ENCODE results near the gene PLP2. TPM values are rescaled to one million over a fixed set of nuclear protein-coding genes. Genes with fewer than 3 reads are reported as not detected.
"Not testable (repeated sequence)": the region's sequence is repeated elsewhere in the genome, so short reads cannot be mapped to it uniquely, and the experiment has no call there.

The PLP2 gene, protein sequence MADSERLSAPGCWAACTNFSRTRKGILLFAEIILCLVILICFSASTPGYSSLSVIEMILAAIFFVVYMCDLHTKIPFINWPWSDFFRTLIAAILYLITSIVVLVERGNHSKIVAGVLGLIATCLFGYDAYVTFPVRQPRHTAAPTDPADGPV
- polyA plus RNA-seq (2013, experiment 1 of 2; ENCODE audit: insufficient read length), result 272 TPM
- 175 TPM for polyA plus RNA-seq (2013, experiment 2 of 2; ENCODE audit: insufficient read length)

DNA sequence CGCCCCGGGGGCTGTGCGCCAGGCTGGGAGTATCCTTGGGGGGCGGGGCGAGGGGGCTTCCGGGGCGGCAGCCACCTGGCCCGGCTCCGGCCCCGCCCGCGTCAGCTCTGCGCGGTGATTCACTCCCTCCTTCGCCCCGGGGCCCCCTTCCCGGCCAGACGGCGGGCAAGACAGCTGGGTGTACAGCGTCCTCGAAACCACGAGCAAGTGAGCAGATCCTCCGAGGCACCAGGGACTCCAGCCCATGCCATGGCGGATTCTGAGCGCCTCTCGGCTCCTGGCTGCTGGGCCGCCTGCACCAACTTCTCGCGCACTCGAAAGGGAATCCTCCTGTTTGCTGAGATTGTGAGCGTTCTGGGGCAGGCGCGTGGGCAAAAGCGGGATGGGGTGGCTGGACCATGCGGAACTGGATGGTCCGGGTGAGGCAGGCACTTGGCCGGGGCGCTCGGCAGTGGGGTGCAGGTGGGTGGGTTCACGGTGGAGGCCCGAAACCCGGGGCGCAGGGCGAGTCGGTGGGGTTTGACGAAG lies at the start of gene PLP2:
Gene PLP2 (plus strand): TSS at position 147 of the 528 bp plus-strand sequence. CDS start 103 bp downstream, at position 250.
- peak; percentile 59 for DNase-seq

DNA sequence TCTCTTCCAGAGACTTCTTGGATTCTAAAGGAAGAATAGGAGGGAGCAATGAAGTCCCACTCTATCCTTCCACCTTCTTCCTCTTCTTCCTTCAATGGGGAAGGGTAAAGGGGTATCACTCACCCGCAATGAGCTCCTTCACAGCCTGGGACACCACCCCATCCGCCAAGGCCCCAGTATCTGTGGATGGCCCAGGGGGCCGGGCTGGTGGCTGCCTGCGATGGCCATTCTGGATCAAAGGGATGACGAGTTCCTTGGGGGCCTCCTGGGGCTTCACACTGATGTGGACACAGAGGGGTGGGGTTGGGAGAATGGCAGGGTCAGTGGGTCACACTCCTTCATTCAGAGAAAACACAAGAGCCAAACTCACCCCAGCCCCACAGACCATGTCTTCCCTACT lies 49.2 kb upstream of the PLP2 start:
- no peak for DNase-seq

DNA sequence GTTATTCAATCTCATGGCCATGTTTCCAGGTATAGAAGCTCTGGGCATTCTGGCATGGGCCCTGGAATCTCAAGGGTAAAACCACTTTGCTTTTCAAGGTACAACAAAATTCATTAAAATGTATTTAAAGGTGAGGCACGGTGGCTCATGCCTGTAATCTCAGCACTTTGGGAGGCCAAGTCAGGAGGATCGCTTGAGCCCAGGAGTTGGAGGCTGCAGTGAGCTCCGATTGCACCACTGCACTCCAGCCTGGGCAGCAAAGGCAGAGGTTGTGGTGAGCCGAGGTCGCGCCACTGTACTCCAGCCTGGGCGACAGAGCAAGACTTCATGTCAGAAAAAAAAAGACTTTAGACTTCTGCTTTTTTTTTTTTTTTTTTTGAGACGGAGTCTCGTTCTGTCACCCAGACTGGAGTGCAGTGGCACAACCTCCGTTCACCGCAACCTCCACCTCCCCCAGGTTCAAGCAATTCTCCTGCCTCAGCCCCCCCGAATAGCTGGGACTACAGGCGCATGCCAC lies 43.9 kb upstream of the PLP2 start:
- not testable (repeated sequence) for DNase-seq

DNA sequence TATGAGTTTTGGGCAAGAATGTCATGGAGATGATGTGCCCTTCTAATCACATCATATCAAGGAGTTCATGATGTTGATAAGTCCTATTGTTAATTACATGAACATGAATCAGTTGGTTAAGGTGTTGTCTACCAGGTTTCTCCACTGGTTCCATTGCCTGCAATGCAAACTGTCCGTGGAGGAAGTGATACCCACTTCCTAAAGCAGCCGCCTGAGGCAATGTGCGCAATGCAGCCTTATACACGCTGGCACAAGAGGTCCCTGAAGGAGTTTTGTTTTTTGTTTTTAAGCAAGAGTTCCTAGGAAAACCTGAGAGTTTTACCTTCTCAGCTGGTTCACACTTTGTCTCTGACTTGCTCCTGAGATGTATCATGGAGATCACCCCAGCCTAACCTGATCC lies 42.3 kb upstream of the PLP2 start:
- no peak for DNase-seq

DNA sequence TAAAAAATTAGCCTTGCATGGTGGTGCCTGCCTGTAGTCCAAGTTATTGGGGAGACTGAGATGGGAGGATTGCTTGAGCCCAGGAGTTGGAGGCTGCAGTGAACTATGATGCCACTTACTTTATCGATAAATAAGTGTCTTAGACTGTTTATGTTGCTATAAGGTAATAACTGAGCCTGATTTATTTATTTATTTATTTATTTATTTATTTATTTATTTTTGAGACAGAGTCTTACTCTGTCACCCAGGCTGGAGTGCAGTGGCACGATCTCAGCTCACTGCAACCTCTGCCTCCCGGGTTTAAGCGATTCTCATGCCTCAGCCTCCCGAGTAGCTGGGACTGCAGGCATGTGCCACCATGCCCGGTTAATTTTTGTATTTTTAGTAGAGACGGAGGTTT lies 39.4 kb upstream of the PLP2 start:
- DNase-seq, result not testable (repeated sequence)

DNA sequence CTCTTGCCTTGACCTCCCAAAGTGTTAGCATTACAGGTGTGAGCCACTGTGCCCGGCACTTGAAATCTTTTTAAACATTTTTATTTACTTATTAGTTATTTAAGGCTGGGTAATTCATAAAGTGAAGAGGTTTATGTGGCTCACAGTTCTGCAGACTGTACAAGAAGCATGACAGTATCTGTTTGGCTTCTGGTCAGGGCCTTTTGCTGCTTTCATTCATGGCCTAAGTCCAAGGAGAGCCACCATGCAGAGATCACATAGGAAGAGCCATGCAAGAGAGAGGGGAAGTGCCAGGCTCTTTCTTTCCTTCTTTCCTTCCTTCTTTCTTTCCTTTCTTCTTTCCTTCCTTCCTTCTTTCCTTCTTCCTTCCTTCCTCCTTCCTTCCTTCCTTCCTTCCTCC lies 37.9 kb upstream of the PLP2 start:
- no peak for DNase-seq

DNA sequence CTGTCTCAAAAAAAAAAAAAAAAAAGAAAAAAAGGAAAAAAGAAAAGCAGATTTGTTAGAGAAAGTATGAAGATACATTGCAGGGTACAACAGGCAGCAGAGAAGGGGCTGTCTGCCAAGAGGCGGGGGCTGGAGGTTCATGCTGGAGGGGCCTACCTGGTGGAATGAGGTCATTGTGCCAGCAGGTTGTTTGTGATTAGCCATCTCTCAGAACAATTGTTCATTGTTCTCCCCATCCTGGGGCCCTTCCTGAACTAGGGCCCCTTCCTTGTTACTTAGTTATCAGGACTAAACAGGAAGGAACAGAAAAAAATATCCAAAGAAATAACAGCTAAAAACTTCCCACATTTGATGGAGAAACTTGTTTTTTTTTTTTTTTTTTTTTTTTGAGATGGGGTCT lies 34.2 kb upstream of the PLP2 start:
- no peak for DNase-seq

DNA sequence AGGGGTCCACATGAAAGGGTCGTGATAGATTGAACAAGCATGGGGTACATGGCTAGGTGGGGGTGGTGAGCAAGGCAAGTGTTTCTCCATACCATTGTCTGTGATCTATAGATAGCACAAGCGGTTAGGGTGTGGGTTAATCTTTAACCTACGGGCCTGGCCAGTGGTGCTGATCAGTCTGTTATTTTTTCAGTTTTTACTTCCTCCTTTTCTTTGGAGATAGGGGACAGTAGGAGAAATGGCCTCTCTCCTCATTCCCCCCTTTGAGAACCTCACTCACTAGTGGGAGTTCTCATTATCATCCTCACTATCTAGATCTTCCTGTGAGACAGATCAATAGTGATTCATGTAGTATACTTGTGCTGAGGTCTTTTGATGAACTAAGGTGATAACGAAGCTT lies 32.0 kb upstream of the PLP2 start:
- no peak for DNase-seq

DNA sequence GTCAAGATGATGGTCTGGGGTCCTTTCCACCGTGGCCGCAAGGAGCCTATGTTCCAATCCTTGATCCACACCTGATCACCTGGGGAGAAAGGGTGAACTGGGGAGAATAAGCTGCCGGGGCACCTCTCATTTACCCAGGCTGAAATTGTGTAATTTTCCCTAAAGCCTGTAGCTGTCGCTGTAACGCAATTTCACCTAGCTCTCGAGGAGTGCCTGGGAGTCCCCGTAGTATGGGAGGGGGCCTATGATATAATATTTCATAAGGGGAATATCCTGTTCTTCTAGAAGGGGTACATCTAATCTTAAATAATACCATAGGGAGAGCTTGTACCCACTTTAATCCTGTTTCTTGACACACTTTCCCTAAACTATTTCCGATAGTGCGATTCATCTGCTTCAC lies 29.4 kb upstream of the PLP2 start:
- not testable (repeated sequence) for DNase-seq

DNA sequence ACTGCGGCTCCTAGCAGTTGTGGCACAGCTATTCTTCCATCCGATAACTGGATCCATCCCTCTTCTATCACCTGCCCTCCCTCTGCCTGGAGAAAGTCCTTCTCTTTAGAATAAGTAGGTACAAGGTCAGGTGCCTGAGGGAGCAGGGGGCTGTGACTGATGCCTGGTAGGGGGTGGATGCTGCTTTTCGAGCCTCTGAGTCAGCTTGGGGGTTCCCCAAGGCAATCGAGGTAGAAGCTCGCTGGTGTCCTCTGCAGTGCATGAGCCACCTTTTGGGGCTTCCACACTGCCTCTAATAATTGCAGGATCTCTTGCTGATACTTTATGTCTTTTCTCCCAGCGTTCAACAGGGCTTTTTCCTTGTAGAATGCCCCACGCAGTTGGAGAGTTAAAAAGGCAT lies 28.5 kb upstream of the PLP2 start:
- not testable (repeated sequence) for DNase-seq

DNA sequence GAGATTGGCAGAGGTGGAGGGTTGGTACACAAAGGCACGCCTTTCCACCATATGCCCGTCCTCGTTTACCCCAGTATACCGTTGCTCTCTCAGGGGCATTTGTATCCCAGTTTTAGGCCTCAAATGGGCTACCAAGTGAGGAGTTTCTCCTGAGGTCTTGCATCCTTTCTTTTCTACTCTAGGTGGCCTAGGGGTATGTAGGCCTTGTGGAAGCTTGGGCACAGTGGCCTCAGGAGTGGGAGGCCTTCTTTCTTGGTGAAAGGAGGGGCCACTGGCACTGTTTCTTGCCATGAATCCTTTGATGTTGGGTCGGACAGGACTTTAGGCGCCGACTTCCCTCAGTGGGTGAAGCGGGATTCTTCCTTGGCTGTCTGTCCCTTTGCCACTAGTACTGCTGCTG lies 24.4 kb upstream of the PLP2 start:
- DNase-seq, result no peak

DNA sequence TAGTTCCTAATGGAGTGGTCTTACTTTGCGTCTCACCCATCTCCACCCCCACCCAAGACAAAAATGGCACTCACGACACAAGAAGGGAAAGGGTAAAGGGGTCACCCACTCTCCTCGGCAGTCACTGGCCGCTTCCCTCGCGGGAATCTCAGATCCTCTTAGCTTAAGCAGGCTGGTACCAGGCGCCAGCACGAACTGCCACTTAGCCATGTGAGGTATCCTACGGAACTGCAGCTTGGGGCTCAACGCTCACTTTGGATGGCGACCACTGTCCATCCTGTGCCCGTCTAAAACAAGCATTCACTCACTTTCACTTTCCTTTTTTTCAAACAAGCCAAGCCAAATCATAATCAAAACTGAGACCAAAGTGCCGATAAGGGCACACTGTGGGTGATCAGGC lies 23.8 kb upstream of the PLP2 start:
- DNase-seq, result no peak

DNA sequence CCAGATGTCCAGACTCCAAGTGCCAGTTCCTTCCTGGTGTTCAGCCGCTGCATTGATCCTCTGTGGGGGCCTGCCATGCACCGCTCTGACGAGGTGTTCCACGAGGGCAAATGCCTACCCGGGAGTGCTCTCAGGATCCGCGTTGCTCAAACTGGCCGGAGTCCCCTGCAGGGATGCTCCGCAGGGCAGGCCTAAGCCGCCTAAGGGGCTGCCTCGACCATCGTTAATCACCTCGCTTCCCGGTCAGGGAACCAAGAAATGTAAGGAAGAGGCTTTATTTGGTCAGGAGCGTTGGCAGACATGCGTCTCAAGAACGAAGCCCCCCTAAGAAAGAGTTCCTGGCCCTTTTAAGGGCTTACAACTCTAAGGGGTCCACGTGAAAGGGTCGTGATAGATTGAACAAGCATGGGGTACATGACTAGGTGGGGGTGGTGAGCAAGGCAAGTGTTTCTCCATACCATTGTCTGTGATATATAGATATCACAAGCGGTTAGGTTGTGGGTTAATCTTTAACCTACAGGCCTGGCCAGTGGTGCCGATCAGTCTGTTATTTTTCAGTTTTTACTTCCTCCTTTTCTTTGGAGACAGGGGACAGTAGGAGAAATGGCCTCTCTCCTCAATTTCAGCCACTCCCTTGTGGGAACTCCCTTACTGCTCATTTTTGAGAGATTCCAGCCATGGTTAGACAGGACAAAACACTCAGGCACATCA lies 23.2 kb upstream of the PLP2 start:
- DNase-seq, result not testable (repeated sequence)

DNA sequence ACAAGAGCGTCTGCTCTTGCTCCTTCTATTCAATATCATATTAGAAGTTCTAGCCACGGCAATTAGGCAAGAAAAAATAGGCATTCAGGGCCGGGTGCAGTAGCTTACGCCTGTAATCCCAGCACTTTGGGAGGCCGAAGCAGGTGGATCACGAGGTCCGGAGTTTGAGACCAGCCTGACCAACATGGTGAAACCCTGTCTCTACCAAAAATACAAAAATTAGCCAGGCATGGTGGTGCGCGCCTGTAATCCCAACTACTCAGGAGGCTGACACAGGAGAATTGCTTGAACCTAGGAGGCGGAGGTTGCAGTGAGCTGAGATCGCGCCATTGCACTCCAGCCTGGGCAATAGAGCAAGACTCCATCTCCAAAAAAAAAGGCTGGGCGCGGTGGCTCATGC lies 22.4 kb upstream of the PLP2 start:
- not testable (repeated sequence) for DNase-seq

DNA sequence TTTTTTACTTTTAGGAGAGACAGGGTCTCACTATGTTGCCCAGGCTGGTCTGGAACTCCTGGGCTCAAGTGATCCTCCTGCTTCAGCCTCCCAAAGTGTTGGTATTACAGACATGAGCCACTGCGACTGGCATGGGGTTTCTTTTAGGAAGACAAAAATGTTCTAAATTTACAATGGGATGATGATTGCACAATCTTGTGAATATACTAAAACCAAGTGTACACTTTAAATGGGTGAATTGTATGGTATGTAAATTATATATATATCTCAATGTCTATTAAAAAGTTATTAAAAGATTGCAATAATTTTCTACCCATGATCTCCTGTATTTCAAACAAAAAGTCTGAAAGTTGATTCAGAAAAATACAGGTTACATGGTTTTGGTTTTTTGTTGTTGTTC lies 18.2 kb upstream of the PLP2 start:
- no peak for DNase-seq

DNA sequence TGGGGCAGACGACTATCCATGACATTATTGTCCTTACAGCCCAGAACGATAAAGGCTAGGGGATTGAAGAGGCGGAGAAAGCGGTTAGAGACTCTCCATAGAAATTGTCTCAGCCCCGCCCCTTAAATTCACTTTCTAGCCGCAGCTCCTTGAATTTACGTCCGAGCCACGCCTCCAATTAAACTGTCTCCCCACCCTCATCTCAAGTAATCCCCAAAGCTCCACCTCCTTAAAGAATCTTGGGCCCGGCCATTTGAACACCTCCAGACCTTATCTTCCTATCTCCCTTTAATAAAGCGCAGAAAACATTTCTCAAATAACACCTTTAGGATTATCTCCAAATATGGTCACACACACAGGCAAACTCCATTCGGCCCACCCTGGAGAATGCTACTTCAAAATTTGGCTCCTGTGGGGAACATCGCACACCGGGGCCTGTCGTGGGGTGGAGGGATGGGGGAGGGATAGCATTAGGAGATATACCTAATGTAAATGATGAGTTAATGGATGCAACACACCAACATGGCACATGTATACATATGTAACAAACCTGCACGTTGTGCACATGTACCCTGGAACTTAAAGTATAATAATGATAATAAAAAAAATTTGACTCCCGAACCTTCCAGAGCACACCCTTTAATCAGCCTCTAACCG lies 16.3 kb upstream of the PLP2 start:
- peak; percentile 77 for DNase-seq

DNA sequence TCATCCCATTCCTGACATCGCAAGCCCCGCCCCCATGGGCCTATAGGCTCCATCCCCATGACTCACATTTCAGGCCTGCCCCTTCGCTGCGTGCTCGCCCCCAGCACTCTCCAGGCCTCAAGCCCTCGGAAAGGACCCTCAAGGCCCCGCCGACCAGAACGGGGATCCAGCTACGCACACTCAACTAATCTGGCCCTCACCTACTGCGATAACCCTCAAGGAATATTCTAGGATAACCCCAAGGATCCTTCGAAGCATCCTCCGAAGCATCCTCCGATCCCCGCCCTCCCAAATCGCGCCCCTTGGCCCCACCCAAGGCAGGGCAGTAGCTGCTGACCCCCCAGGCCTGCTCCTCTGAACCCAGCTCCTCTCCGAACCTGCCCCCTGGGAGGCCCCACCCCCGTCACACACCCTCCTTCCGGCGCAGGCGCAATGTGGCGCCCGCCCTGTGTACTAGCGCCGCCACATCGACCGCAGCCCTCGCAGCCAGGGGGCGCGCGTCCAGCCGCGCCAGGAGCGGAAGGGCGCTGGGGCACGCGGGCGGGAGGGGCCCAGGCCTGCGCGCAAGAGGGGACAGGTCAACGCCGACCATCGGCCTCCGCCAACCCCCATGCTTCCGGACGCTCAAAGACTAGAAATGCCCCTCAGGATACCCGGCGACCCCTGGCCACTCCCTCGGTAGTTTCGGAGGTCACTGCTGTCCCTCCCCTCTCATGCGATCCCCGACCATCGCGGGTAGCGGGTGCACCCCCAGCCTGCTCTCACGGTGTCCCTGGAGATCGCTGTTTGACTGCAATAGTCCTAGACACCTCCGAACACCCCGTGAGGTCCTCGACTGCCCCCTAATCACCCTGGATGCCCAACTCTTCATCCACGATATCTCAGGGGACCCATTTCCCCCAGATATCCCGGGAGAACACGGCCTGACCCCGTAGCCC lies 15.5 kb upstream of the PLP2 start:
- DNase-seq, result peak; percentile 93

DNA sequence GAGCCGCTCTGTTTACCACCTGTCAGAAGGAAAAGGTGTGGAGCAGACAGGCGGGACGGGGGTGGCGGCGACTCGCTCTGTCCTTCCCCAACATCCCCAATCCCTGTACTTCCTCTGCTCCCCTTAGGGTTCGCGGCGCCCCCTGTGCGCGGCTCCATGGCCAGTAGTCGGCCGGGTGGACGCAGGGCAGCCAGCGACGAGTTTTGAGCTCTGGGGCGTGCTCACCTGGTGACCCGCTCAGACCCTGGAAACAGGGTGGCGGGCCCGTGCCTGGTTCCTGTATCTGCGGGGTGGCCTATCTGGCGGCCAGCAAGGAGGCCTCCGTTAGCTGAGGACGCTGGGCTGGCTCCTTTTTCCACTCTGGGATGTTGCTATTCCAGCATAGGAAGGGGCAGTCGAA lies 14.5 kb upstream of the PLP2 start:
- no peak for DNase-seq

DNA sequence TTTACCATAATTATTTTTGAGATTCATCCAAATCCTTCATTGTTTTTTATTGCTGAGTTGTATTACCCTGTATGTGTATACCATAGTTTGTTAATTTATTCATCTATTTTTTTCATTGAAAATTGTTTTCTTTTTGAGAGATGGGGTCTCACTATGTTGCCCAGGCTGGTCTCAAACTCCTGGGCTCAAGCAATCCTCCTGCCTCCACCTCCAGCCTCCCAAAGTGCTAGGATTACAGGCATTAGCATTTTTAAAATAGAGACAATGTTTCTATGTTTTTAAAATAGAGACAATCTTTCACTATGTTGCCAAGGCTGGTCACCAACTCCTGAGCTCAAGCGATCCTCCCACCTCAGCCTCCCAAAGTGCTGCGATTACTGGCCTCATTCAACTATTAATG lies 10.8 kb upstream of the PLP2 start:
- no peak for DNase-seq

DNA sequence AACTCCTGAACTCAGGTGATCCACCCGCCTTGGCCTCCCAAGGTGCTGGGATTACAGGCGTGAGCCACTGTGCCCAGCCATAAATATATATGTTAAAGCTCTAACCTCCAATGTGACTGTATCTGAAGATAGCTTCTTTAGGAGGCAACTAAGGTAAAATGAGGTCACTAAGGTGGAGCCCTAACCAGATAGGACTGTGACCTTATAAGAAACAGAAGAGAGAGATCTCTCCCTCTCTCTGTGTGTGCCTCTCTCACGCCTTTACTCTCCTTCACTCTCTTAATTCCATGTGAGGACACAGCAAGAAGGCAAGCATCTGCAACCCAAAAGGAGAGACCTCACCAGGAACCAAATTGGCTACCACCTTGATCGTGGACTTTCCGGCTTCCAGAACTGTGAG lies 10.1 kb upstream of the PLP2 start:
- DNase-seq, result no peak

DNA sequence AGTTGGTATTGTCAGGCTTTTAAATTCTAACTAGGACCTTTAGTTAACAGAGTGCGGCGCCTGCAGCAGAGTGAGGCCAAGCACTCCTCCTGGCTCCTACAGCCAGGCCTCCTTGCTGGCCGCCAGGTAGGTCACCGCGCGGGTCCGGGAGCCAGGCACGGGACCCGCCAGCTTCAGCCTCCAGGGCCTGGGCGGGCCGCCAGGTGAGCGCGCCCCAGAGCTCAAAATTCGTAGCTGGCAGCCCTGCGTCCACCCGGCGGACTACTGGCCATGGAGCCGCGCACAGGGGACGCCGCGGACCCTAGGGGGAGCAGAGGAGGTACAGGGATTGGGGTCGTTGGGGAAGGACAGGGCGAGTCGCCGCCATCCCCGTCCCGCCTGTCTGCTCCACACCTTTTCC lies 9.1 kb upstream of the PLP2 start, which contains the start of gene MAGIX:
Gene MAGIX (plus strand): TSS at position 139 of the 400 bp plus-strand sequence. CDS start 132 bp downstream, at position 271.
- no peak for DNase-seq

All from fibroblast of skin of back (primary cell).